ENCODE measurements around the gene EXOC3L4.

Gene EXOC3L4

DNA sequence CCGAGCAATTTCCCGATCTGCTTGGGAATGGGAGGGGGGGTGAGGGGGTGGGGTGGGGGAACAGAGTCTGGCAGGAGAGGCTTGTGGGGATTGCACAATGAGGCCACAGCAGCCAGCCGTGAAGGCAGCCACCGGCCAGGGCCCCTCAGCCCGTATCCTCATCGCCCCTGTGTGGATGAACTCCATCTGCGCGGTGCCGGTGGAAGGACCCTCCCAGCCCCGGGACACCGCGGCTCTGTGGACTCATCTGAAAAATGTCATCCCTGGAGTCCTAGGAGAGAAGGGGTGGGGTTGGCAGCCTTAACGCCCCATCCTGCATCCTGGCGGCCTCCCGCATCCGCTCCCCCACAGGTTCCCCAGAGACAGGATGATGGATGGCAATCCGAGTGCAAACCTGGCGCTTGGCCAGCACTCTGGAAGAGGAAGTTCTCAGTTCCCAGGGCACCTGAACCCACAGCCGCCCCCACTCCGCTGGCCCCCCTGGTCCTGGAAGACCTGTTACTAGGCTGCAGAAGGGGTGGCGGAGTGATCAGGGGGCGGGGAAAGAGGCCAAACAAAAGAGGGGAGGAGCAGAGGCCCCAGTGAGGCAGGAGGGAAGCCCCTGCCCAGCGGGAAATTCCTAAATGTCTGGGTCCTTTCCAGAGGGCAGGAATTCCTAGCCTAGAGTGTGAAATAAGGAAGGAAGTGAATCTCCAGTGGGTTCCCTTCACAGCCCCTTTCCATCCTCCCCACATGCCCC is 27.5 kb downstream of the EXOC3L4 start:
- no peak for DNase-seq (ENCODE audit: low spot score)

DNA sequence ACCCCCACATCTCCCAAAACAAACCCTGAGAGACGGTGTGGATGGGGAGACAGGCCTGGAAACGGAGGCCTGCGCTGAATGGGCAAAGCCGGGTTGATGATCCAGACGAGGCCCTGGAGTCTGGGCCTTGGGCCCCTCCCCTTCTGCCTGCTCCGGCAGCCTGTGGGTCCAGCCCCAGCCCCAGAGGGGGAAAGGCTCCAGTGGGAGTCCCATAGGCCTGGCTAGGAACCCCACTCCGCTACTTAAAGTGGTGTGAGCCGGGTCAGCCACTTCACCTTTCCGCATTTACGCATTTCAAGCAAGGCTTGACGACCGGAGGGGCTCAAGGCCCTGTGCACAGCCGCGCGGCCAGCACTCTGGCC is 28.0 kb downstream of the EXOC3L4 start:
- DNase-seq (ENCODE audit: low spot score) = no peak

DNA sequence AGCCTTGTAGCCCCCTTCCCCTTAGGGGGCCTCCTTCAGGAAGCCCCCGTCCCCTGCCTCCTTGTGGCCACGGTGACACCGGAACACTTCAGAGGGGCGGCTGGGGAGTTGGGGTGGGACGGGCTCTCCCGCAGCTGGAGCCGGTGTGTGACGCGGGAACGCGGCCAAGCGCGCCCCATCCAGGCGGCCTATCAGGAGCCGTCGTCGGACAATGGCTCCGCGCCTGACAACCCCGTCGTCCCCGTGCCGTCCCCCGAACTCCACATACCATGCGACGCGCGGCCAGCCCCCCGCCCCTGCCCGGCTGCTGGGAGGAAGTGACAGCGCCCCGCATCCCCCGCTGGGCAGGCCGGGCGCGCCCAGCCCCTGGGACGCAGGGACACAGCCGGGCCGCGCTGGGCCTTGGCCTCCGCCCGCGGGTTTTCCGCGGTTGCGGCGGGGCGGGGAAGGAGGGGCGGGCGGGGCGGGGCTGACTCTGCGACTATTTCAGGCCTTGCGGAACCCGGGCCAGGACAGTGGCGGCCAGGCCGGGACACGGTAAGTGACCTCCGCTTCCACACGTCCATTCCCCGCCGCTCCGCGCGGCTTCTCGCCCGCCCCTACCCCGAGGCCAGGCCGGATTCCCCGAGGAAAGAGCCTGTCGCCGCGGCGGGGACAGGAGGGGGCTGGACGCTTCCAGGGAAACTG is 28.6 kb downstream of the EXOC3L4 start, which contains the start of gene TNFAIP2:
TNFAIP2 (plus strand) TSS at position 515 of the 687 bp plus-strand sequence. CDS start 2,997 bp downstream, outside the sequence.
- no peak for DNase-seq (ENCODE audit: low spot score)

DNA sequence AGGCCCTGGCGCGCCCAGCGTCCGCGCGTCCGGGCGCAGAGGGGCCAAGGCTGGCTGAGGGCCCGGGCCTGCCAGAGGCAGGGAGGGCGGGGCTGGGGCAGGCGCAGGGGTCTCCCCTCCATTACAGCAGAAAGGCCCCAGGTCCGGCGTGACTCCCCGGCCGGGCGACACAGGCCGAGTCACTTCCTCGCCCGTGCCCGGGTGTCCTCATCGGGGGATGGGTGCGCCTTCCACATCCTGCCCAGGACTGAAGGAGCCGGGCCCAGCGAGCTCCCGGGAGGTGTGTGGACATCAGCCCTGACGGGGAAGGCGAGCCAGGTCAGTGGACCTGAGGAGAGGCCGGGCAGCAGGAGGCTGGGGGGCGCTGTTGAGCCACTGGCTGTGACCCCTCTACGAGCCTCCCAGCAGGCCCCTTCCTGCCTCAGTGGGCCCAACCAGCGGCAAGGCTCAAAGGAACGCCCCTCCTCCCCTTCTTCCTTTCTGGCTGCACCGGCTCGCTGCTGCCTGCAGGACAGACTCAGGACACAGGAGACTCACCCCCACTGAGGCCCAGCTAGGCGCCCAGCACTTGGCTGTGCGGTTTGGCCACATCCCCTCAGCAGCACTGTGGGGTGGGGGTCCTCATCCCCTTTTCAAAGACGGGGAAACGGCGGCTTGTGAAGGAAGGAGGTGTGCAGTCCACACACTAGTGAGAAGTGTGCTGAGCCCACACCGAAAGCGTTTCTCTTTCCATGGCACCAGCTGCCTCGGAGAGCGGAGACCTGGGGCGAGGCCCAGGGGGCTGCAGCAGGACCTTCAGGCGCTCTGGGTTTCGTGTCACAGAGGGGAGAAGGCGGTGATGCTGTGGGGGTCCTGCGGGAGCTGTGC is 29.3 kb downstream of the EXOC3L4 start:
- DNase-seq (ENCODE audit: low spot score) = no peak

DNA sequence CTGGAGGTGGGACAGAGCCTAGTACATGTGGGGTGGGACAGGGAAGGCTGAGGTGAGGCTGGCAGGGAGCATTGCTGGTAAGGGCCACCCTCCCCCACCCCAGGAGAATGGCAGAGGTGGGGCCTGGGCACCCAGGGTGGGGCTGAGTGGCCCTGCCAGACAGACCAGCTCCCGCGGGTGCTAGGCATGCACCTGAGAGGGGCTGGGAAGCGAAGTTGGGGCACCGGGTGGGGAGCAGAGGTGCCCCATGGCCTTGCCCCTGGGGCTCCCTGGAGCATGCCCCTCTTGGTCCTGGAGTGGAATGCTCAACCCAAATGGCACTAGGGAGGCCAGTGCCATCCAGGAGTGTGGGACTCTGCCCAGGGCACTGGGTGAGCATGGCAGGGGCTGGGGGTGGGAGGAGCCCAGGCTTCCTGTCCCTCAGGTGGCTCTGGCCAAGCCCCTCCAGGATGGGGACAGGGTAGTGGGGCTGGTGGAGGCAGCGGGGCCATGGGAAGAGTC is 30.0 kb downstream of the EXOC3L4 start:
- no peak for DNase-seq (ENCODE audit: low spot score)

DNA sequence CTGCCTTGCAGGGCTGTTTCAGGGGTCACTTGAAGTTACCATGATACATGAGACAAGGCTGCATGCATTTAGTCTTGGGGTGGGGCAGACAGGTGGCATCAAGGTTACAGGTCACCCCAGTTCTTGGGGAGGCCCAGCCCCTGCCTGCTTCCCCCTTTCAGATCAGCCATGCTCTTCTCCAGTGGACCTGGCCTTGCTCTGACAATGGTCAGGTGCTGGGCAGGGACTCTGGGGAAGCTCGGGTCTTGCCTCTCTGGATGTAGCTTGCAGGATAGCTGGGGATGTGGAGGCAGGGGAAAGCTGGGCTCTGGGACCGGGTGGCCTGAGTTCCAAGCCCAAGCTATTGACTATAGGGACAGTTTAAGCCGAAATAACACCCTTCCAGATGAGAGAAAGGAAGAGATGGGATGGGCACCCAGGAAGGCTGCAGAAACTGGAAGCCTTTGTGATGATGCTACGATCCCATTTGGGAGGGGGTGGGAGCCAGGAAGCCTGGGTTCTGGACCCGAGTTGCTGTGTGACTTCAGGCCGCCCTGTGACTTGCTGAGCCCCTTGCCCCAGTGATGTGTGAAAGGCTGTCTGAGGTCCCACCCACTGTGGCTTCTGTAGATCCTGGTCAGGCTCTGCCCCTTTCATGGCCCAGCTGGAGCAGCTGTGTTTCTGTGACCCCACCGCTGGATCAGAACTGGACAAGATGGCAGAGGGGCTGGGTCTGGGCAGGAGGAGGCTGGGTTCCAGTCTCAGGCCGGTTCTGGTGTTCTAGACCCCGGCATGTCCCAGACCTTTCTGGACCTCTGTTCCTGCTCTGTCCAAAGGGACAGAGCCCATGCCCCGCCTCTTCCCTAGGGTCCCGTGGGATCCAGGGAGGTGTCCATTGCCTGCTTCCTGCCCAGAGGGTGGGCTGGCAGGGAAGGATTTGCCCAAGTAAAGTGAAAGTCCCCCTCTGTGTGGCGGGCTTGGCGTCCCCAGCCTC is 30.9 kb downstream of the EXOC3L4 start:
- no peak for DNase-seq (ENCODE audit: low spot score)

DNA sequence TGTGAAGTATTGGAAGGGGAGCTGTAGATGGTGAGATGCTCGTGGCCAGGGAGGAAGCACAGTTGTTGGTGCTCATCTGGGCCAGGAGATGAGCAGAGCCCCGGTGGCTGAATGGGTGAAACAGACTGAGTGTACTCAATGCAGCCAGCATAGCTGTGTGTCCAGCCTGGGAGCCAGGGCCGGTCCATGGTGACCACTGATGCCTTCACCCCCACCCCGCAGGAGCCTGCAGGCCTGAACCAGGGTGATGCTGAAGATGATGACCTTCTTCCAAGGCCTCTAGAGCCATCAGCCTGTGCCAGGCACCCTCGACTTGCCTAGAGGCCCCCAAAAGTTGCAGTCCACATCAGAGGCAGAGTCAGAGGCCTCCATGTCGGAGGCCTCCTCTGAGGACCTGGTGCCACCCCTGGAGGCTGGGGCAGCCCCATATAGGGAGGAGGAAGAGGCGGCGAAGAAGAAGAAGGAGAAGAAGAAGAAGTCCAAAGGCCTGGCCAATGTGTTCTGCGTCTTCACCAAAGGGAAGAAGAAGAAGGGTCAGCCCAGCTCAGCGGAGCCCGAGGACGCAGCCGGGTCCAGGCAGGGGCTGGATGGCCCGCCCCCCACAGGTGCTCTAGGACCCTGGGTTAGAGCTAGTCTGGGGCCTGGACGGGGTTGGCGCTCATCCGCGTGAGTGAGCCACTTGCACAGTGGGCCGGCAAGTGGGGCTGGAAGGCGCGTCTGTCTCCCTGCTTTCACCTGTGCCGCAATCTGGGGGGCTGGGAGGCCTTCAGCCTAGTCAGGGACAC is 31.8 kb downstream of the EXOC3L4 start:
- no peak for DNase-seq (ENCODE audit: low spot score)

DNA sequence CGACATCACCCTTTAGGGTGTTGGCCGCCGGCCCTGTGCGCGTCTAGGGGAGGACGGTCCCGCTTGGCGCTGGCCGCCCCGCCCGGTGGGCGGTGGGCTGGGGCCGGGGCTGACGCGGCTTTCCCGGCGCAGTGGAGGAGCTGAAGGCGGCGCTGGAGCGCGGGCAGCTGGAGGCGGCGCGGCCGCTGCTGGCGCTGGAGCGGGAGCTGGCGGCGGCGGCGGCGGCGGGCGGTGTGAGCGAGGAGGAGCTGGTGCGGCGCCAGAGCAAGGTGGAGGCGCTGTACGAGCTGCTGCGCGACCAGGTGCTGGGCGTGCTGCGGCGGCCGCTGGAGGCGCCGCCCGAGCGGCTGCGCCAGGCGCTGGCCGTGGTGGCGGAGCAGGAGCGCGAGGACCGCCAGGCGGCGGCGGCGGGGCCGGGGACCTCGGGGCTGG is 32.4 kb downstream of the EXOC3L4 start:
- DNase-seq (ENCODE audit: low spot score) = no peak

DNA sequence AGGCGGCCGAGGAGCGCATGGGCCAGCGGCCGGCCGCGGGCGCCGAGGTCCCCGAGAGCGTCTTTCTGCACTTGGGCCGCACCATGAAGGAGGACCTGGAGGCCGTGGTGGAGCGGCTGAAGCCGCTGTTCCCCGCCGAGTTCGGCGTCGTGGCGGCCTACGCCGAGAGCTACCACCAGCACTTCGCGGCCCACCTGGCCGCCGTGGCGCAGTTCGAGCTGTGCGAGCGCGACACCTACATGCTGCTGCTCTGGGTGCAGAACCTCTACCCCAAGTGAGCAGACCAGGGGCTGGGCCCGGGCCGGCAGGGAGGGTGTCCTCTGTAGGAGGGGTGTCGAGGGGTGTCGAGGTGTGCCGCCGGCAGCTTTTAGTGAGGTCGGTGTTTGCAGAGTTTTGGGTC is 32.8 kb downstream of the EXOC3L4 start:
- no peak for DNase-seq (ENCODE audit: low spot score)

DNA sequence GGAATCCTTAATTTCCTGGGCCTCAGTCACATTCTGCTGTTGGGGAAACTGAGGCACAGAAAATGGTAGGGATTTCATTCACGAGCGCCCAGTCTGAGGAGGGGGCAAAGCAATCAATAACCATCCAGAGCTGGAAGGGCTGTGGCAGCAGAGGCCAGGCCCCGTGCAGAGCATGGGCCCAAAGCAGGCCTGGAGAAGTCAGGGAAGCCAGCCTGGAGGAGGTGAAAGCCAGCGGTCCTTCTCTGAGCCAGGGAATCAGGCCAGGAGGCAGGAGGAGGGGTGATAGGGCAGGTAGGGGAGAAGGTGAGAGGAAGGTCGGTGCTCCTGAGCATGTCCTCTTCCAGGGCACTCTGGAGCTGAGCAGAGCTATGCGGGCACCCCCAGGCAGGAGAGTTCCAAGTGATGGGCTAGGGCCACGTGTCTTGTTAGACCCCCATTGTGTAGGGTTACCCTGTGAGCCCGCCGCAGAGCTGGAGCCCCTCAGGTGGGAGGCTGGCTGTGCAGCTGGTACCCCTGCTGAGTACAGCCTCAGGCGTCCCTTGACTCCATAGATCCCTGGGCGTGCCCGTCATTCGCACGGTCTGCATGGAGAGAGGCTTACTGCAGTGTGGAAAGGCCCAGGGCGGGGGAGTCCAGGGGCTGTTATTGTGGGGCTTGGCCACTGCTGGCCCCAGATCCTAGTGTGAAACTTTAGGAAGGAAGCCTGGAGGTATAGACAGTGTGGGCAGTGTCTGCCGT is 33.5 kb downstream of the EXOC3L4 start:
- no peak for DNase-seq (ENCODE audit: low spot score)

DNA sequence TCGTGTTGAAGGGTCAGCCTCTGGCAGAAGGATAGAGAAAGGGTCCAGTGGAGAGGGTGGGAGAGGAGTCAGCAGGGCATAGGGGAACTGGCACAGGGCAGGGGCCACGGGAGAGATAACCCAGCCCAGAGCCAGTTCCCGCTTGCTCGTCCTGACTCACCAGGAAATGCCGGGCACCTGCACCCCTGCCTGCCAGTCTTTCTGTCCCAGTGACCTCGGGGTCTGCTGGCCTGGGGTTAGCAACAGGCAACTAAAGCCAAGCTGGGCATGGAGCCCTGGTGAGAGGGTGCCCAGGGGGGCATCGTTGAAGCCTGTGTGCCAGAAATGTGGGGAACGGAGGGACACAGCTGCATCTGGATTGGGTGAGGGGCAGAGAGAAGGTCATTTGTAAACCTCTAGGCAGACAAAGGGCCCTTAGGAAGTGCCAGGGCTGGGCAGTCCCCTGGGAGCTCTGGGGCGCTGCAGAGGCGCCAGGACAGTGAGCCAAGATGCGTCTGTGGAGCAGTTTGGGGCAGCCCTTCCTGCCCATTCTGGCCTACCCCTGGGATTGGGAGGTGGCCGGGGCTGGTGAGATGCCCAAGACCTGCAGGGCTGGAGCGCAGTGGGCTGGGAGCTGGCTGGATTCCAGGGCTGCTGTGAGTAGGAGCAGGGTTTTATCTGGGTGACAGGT is 34.2 kb downstream of the EXOC3L4 start:
- no peak for DNase-seq (ENCODE audit: low spot score)

DNA sequence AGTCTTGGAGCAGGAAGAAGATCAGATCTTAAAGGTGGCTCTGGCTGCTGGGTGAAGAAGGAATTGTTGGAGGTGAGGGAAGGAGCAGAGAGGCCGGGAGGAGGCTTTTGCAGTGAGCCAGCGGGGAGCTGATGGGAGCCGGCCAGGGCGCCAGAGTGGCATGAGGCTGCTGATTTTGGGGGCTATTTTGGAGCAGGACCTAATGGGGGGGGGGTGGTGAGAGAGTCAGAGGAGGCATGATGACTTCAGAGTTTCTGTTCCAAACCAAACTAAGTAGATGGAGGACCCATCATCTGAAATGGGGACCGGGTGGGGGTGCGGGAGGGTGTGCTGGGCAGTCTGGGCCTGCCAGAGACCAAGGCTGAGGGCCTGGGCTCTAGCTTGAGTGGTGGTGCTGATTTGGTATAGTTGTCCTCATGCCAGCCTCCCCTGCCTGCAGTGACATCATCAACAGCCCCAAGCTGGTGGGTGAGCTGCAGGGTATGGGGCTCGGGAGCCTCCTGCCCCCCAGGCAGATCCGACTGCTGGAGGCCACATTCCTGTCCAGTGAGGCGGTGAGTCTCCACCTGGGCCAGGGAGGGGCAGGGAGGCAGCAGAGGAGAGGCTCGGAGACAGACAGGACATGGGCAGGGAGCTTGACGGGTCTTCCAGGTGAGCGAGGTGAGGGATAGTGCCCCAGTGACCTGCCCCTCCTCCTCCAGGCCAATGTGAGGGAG is 34.9 kb downstream of the EXOC3L4 start:
- no peak for DNase-seq (ENCODE audit: low spot score)

DNA sequence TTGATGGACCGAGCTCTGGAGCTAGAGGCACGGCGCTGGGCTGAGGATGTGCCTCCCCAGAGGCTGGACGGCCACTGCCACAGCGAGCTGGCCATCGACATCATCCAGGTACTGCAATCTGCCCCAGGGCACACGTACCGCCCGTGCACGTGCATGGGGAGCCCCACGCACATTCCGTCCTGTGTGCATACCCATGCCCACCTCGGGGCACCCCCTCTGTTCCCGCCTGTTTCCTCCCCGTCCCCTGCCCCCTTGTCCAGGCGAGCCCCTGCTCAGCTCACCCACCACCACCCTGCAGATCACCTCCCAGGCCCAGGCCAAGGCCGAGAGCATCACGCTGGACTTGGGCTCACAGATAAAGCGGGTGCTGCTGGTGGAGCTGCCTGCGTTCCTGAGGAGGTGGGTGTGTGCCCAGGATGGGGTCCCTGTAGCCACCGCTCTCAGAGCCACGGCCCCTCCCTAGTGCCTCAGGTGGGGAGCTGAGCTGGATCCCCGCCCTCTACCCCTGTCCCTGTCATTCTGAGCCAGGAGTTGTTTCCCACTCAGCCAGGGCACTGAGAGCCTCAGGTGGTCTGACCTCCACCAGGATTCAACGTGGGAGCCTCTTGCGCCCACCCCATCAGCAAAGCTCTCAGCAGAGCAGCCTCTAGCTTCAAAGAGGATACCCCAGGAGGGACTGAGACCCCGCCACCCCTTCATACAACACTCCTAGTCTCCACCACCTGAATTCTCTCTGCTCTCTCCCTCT is 35.7 kb downstream of the EXOC3L4 start:
- no peak for DNase-seq (ENCODE audit: low spot score)

DNA sequence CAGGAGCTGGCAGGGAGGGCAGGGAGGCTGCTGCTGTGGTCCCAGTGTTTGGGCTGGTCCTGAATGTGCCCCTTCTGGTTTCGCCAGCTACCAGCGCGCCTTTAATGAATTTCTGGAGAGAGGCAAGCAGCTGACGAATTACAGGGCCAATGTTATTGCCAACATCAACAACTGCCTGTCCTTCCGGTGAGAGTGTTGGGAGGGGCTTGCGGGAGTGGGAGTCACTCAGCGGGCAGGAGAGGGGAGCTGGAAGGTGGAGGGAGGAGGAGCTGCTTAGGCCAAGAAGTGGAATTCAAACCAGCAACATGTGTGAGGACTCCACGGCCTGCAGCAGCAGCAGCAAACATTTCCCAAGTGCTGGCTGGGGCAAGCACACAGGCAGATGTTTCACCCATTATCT is 36.4 kb downstream of the EXOC3L4 start:
- DNase-seq (ENCODE audit: low spot score) = no peak

DNA sequence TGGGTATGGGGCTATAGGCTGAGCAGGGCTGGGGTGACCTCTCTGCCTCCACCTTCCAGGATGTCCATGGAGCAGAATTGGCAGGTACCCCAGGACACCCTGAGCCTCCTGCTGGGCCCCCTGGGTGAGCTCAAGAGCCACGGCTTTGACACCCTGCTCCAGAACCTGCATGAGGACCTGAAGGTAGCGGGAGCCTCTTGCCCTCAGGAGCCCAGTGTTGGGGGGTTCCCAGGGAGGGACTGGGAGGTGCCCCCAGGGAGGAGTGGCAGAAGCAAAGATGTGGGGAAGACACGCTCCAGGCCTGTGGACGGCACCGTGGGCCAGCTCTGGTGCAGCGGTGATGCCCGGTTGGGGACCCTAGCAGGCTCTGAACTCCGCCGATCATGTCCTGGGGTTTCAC is 37.1 kb downstream of the EXOC3L4 start:
- no peak for DNase-seq (ENCODE audit: low spot score)

DNA sequence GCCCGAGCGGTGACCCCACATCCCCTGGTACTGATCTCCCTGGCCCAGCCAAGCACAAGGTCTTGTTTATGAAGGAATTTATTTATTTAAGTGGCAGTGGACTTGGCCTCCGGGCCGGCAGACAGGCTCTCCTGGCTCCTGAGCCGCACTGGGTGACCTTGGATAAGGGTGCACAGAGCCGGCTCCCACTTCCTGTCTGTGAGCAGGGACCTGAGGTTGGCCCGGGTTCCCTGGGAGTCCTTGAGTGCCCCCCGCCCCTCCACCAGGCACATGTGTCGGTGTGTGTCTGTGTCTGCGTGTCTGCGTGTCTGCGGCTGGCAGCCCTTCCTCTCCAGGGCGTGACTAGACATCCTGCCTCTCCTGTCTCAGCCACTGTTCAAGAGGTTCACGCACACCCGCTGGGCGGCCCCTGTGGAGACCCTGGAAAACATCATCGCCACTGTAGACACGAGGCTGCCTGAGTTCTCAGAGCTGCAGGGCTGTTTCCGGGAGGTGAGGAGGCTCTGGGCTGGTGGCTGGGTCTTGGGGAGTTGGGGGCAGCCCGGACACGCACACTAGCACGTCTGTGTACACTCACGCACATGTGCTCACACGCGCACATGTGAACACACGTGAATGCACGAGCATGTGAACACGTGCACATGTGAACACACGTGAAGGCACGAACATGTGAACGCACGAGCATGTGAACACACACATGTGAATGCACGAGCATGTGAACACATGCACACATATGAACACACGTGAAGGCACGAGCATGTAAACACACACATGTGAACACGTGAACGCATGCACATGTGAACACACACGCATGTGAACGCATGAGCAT is 38.1 kb downstream of the EXOC3L4 start:
- DNase-seq (ENCODE audit: low spot score) = no peak
